Measurements from ENCODE around the gene HSPA4.

- TF ChIP-seq CTCF (IDR thresholded peaks at IDR 0.05; ENCODE audit: low read length): no peak
- no peak for TF ChIP-seq EZH2 (optimal IDR thresholded peaks at IDR 0.05; ENCODE audit: low read depth, low read length)
- TF ChIP-seq EZH2phosphoT487 (IDR thresholded peaks at IDR 0.05; ENCODE audit: low read length): no peak
Observed at GRCh38 chr5:133032852-133033742, 18.7 kb upstream of the HSPA4 start.

Measured in MM.1S (cell line).